Adipose tissue (tissue), 3 donors: ENCODE measurements around the gene PARK7. TPM values are rescaled to one million over a fixed set of nuclear protein-coding genes. Genes with fewer than 3 reads are reported as not detected.

Source experiments
- H3K27ac ChIP-seq: one replicate; pipeline ENCODE4 v1.5.1; 2013; ENCODE audit warnings: low read depth, low read length
- WGBS, 3 donors: extraction: QIAGEN DNeasy Blood & Tissue Kit; methylation state at CpG; one replicate each; pipeline ENCODE4 v1.1.7; 2013; 5-methylcytosine and 5-hydroxymethylcytosine counted together
- polyA plus RNA-seq, 3 donors: library from polyadenylated mRNA; stranded (reverse); fragments of 200-250 nt; gene quantifications; one replicate each; pipeline ENCODE4 v1.2.3, GENCODE V29; 2013
- donor health status: healthy with polysubstance abuse.
- donor health status: Bipolar disorder and iron deficiency.
- donor health status: healthy.

Gene PARK7
- polyA plus RNA-seq, 3 donors = 173 to 397 (median 342) TPM

DNA sequence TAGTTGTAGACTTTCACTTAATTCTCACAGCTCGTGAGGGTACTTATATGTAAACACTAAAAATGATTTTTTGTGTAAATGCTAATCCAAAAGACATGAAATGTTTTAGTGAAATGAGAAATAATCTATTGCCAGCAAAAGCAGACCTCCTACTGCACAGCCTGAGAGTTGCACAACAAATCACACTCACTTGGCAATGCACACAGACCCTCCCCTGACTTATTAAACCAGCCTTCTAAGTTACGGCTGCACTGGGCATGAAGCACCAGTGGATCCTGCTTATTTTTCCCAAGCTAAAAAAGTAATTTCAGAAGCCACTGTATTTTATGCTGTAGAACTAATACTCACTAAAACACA, 54.3 kb downstream of the PARK7 start:
- no peak overlapping the region for H3K27ac ChIP-seq
- WGBS, 3 donors = 20 to 46% (median 37%) methylated on average over 2 of the region's 2 CpGs

DNA sequence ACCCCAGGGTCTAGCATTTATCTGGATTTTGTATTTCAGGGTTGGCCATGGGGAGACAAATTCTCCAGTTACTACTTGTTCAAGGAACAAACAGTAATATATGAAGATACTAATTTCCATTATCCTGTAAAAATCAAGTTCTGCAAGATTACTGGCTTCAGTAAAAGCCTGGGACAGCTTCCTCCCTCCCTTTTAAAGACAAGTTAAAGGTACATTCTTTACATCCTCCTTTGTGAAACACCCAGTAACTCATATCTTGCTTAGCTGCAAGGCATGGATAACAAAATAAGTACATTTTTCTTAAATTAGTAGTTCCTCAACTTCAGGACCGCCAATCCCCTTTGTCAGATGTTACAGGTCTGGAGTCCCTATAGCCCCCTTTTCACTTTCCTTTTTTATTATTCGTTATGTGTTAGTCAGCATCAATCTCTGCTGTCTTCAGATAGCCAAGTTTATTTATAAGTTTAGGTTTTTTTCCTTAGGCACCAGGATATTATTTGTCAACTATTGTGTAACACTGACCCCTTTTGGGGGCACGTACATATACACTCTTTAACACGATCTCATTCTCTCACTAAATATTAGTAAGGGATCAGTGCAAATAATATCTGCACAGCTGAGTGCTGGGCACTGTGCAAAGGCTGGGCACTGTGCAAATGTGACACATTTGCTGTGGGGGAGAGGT, 54.8 kb downstream of the PARK7 start:
- H3K27ac ChIP-seq = no peak overlapping the region
- WGBS, 3 donors = 22 to 35% (median 34%) methylated on average over 4 of the region's 4 CpGs

DNA sequence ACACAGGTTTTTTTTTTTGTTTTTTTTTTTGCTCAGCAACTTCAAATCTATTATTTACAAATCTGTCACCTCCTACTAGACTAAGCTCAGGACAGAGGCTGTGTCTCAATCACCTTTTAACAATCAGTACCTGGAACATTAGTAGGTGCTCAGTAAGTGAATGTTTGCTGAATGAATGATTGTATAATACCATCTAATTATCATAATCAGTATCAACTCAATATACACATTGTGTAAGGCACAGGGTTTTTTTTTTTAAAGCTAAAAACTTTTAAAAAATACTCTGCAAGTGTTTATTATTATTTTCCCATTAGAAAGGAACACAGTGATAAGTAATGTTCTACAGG, 55.4 kb downstream of the PARK7 start:
- H3K27ac ChIP-seq = no peak overlapping the region

DNA sequence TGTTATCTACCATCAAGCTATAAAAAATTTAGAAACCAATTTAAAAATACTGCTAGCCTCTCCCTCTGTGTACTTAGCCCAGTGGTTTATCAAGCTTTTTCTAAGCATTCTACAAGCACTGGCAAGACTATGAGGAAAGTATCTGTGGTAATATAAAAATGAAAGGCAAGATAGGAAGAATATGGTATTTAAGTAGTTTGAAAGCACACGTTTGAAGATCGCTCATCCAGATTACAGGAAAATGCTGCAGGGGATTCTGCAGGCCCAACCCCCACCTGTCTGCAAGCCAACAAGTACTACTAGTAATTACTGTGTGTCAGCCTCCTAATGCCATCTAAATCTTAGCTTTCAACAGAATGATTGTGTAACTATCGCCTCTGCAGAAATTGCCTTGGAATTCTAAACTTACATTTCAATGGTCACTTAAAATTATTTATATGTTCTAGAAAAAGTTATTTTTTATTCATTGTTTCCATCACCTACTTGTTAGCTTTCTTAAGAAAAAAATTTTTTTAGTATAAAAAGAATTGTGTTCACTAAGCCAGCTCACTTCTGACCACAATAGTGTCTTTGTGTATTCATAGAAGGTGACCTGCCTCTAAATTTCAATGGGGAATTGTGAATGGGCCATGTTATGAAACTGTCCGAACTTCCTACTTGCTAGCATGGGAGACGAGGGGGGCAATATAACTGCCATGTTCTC, 56.1 kb downstream of the PARK7 start:
- 33 to 52% (median 37%) methylated on average over 5 of the region's 5 CpGs for WGBS, 3 donors
- H3K27ac ChIP-seq = no peak overlapping the region

DNA sequence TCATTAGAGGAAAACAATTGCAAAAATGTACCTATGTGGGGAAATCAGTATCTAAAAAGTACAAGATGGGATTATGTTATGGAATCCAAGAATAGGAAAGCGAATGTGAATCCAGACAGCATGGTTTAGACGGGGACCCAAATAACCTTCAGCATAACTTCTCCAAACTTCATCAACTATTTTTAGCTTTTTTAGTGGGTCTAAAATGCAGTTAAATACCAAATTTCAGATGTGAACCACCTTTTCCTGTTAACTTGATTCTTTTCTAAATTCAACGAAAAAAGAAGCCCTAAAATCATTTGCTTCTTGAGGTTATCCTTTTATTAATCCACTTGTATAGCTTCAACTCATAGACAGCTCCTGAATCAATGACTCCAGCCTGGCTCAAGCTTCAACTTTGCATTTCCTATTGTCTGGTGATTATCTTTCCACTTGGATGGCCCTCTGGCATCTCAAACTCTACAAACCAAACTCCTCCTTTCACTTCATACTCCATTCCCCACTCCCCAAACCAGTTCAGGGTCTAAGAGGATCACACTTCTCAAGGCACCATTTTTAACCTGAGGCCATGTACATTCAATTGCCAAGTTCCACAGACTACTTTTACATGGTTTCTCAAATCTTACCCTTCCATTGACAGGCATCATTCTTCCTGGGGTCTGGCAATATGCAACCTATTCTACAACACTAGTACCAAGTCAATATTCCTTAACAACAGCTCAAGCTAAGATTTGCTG, 57.1 kb downstream of the PARK7 start:
- 85 to 93% (median 89%) methylated on average over 3 of the region's 3 CpGs for WGBS, 3 donors
- H3K27ac ChIP-seq = no peak overlapping the region

DNA sequence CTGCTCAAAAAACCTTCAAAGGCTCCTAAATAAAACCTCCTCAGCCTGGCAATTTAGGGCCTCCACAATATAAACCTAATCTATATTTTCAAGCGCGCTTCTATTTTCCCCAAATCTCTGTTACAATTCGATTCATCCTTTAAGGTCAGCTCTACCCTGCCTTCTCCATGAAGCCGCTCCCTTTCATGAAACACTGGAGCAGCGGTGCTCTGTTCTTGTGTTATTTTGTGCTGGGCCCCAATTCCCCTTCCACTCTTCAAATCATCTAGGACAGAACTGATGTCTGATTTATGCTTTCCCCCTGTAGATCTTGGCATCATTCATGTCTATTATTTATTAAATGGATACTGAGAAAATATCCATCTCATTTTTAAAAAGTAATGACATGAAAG, 57.7 kb downstream of the PARK7 start:
- 94 to 98% (median 94%) methylated on average over 5 of the region's 5 CpGs for WGBS, 3 donors
- H3K27ac ChIP-seq = no peak overlapping the region

DNA sequence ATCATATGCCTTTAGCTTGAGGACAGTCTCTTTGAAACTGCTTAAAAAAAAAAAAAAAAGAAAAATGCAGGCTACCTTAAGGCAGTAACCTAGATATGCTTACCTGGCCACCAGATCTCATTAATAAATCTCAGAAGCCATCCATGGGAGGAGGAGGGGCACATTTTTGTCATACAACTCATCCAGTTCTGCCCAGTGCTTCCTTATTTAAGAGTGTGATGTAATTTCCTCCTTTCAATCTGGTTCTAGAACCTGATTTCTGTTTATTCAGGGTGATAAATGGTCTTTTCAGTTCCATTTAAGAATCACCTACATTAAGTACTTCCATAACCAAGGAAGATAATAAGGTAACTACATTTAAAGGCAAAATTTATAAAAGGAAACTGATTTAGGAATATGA, 58.5 kb downstream of the PARK7 start:
- H3K27ac ChIP-seq = no peak overlapping the region

DNA sequence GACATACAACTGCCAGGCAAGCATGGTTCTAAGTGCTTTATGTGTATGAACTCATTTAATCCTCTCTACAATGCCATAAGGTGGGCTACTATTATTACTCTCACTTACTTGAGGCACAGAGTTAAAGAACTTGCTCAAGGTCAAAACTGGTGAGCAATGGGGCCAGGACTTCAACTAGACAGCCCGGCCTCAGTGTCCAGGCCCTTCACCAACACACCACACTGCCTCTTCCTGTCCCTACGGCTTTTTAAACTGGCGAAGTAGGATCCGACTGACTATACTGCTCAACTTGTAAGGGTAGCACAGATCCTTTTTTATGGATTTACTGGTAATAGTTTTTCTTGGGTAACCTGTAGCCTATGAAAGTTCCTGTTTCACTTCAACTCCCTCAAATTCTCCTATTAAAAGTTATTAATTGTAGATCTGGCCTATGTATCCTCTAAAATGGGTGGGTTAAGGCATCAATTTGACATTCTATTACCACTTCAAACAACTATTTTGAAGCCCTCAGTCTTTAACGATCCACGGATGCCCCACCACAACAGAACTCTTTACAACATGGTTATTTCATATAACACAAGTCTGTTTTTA, 60.3 kb downstream of the PARK7 start:
- H3K27ac ChIP-seq = no peak overlapping the region

DNA sequence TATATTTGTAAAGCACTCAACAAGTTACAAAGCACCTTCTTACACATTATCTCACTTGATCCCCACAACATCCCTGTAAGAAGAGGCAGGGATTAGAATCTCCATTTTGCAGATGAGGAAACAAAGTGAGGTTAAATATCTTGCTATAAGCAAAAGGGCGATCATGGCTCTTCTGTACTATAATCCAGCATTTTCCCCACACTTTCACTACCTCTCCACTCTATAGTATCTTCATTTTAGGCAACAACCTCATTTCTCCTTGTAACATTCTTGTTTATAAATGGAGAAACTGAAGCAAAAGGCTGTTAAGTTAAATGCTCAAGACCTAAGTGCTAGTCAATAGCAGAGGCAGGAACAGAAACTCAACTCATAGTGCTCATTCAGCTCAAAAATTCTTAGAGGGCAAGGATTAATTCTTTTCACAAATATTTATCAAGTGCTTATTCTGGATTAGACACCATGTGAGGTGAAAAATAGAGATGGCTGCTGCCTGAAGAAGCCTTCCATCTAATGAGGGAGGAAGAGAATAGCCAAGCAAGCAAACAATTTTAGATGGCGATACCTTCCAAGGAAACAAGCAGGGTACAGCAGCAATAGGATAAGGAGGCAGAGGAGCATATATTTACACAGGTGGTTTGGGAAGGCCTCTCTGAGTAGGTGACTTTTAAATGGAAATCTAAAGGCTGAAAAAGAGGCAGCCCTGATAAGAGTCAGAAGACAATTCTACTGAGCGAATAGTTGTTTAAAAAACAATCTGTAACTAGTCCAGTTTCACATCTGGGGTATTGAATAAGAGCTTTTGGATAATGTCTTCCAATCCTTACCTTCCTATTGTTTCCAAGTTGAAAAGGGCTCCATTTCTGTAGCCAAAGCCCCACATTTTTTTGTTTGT, 61.1 kb downstream of the PARK7 start:
- H3K27ac ChIP-seq = no peak overlapping the region
- WGBS, 3 donors = 42 to 92% (median 84%) methylated on average over 3 of the region's 3 CpGs

More for the DNA sequence above, 60.3 kb downstream of the PARK7 start:
- 68 to 94% (median 92%) methylated on average over 6 of the region's 6 CpGs for WGBS, 3 donors

DNA sequence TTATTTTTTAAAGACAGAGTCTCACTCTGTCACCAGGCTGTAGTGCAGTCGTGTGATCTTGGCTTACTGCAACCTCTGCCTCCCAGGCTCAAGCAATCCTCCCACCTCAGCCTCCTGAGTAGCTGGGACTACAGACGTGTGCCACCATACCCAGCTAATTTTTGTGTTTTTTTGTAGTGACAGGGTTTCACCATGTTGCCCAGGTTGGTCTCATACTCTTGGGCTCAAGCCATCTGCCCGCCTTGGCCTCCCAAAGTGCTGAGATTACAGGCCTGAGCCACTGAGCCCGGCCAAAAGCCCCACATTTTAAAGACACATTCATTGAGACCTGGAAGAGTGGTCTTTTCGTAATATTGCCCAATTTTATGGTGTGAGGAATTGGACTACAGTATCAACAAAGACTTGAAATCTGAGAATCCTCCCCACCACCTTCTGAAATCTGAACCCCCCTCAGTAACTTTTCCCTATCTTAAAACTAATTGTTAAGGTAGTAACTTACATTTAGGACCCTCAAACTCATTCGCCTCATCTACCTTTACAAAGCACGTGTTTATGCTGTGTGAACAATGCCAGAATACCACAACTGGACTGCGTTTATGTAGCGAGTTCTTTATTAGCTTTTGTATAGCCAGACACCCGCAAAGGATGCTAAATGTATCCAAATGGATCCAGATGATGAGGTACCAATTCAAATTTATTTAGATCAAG, 61.9 kb downstream of the PARK7 start:
- no peak overlapping the region for H3K27ac ChIP-seq
- whole genome bisulfite sequencing, 3 donors = 39 to 85% (median 77%) methylated on average over 10 of the region's 10 CpGs

DNA sequence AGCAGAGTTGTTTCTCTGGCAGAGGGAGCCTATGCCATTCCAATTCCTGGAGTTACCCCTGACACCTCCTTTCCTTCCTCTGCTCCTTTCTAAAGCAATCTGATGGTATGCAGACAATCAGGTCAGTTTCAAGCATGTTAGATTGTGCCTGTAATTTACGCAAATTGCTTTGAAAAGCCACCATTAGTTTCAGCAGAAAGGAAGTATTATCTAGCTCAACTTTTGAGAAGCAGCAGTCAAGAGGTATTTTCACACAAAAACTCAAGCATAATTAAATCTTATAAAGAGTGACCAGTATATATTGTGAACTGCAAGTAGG, 62.4 kb downstream of the PARK7 start:
- 21 to 79% (median 38%) methylated on average over 1 of the region's 1 CpG for WGBS, 3 donors
- H3K27ac ChIP-seq = no peak overlapping the region

DNA sequence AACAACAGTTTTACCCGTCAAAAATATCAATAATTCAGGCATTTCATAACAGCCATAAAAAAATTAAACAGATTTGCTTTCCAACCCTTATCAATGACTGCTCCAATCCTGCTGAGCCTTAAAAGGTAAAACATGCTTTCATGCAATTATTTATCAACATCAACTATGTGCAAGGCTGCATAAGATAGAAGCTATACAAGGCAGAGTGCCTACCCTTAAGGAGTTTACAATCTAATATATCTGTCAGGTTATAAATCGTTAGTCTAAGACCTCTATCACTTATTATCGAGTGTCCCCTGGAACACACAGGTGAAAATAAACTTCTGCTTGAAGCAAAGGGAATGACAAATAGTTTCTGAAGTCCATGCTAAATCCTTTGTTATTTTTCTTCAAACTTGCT, 62.8 kb downstream of the PARK7 start:
- no peak overlapping the region for H3K27ac ChIP-seq
- 28 to 86% (median 82%) methylated on average over 3 of the region's 3 CpGs for WGBS, 3 donors

DNA sequence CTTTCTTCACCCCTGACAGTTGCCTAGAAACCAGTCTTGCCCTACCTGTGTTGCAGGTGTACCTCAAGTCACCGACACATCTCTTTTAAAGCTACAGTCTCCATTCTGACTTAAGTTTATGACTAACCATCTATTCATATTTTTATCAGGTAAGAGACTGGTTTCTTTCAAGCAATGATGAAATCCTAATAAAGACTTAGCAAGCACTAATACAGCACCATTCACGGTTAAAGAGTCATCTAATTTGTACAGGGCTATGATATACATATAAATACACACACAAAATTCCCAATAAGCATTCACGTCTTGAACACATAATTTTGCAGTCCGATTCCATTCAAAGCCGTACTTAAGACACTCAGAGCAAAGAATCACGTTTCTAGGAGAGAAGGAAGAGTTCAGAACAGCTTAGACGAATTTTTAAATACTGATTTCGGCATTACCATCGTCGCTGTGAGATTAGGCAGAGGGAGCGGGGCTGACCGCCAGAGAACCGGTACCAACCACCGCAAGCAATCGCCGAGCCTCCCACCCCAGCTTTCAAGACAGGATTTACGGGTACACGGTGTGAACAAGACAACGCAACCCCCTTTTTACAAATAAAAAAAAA, 63.7 kb downstream of the PARK7 start:
- H3K27ac ChIP-seq = no peak overlapping the region
- 2 to 8% (median 6%) methylated on average over 19 of the region's 19 CpGs for WGBS, 3 donors

DNA sequence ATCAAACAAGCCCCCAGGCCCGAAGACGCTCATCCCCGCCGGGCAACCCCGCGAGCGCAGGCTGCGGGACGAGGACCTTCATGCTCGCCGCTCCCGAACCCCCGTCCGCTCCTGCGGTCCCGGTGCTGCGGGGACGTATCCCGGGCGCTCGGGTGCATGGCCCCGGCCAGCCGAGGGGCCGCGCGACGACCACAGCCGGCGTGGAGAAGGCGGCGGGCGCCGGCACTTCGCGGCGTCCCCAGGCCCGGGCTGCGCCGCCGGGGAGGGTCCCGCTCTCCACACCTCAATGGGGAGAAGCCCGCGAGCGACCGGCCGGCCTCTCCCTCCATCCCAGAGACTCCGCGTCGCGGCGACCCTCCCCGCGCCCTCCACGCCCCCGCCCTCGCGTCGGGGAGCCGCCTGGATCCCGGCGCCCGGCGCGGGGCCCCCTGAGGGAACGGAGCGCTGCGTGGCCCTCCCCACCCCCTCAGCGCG, 64.2 kb downstream of the PARK7 start:
- 0 to 1% (median 1%) methylated on average over 44 to 69 of the region's 69 CpGs for WGBS, 3 donors
- no peak overlapping the region for H3K27ac ChIP-seq

DNA sequence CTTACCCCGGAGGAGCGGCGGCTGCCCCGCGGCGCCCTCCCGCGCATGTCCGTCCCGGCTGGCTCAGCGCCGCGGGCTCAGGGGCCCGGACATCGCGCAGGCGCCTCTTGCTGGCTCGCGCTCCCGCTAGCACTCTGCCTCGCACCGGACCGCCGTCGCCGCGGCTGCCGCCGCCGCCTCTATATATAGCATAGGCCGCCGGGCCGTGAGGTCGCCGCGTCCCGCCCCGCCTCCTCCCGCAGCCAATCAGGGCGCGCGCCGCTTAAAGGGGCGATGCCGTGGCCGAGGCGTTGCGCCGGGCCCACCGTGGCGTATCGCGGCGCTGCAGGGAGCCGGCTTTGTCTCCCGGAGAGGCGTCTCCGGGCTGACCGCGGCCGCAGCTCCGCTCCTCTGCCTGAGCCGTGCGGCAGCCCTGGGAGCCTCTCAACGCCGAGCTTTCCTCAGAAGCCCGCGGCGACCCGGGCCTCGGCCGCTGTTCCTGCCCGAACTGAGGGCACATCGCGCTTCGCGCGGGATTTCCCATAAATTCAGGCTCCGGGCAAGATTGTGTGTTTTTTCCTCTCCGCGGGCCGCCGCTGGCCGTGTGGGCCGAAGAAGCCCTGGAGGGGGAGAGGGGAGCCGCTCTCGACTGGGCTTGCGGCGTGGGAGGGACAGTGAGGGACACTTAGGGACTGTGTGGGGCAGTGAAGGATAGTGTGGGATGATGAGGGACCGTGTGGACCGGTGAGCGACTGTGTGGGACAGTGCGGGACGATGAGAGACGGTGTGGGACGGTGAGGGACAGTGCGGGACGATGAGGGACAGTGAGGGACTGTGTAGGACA, 64.9 kb downstream of the PARK7 start, which contains the start of gene ERRFI1:
ERRFI1 (minus strand) TSS at position 157 of the 823 bp plus-strand sequence. CDS start 10,690 bp downstream, outside the sequence.
- WGBS, 3 donors = 3 to 5% (median 4%) methylated on average over 79 to 98 of the region's 98 CpGs
- peak within 1 kb of the TSS; percentile 66 for H3K27ac ChIP-seq

DNA sequence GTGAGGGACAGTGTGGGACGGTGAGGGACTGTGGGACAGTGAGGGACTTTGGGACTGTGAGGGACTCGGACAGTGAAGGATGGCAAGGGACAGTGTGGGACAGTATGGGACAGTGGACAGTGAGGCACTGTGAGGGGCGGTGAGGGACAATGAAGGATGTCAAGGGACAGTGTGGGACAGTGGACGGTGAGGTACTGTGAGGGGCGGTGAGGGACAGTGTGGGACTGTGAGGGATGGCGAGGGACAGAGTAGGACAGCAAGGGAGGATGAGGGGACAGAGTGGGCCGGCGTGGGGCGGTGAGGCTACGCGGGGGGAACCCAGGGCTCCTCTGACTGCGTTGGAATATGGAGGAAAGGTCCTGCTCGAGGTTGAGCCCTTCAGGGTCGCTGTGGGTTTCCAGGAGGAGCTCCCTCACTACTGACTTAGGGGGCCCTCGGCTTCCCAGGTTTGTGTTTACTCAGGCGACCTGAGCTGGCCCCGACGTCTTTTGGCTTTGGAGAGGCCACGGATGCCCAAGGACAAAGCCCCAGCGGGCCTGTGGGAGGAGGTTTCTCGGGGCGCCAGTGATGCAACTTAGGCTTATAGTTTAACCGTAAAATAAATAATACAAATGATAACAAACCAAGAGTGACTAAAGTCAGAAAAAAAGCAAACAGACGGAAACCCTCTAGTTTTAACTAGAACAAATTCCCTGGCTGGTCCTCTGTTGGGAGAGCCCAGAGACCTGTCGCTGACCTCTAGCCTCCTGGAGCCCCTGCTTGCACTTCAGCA, 65.7 kb downstream of the PARK7 start:
- H3K27ac ChIP-seq = peak overlapping the region; percentile 66
- 24 to 77% (median 63%) methylated on average over 22 to 25 of the region's 25 CpGs for WGBS, 3 donors
